Nephron (organoid): ENCODE measurements around the gene UHMK1.

Experiments
- H3K27ac Mint-ChIP-seq, 3 experiments: 2 replicates each; pipeline ENCODE4 v1.8.0; 2020; ENCODE audit warnings: mixed read lengths in 3 of 3, mild to moderate bottlenecking in 2 of 3, moderate library complexity in 1 of 3
- H3K27me3 Mint-ChIP-seq: 2 replicates; pipeline ENCODE4 v1.8.0; 2021; ENCODE audit warnings: low read depth, mild to moderate bottlenecking, moderate library complexity, mixed read lengths
- H3K36me3 Mint-ChIP-seq: 2 replicates; pipeline ENCODE4 v1.8.0; 2020; ENCODE audit warnings: low read depth, mixed read lengths
- H3K4me1 Mint-ChIP-seq: 2 replicates; pipeline ENCODE4 v1.8.0; 2020; ENCODE audit warnings: mixed read lengths
- H3K4me3 Mint-ChIP-seq, 3 experiments: 2 replicates each; pipeline ENCODE4 v1.8.0; 2020; ENCODE audit warnings: mild to moderate bottlenecking in 3 of 3, mixed read lengths in 3 of 3, moderate library complexity in 2 of 3
- H3K9me3 Mint-ChIP-seq: 2 replicates; pipeline ENCODE4 v1.8.0; 2020; ENCODE audit warnings: mixed read lengths
- CTCF ChIP-seq, 3 experiments: fragments of 200-600 bp; sonication (generic); IDR thresholded peaks; one replicate each; pipeline ENCODE4 v1.5.0; 2021; ENCODE audit warnings: antibody characterized with exemption in 3 of 3; ENCODE audit not compliant: unreplicated experiment in 3 of 3

The UHMK1 gene

GRCh38 chr1:162554258-162554657 lies 56.6 kb downstream of the UHMK1 start:
- H3K4me1 Mint-ChIP-seq = no peaks in the 10 kb centered on the region

GRCh38 chr1:162557536-162557935 lies 59.9 kb downstream of the UHMK1 start:
- H3K27ac Mint-ChIP-seq = no peak overlapping the region
- H3K9me3 Mint-ChIP-seq = no peaks in the 10 kb centered on the region
- no peaks in the 10 kb centered on the region for H3K27me3 Mint-ChIP-seq
- peaks cover 19% of the 10 kb centered on the region for H3K4me1 Mint-ChIP-seq
- H3K36me3 Mint-ChIP-seq = no peaks in the 10 kb centered on the region
- no peak for TF ChIP-seq CTCF (IDR thresholded peaks at IDR 0.05; ENCODE audit: unreplicated experiment in 3 of 3)
- H3K4me3 Mint-ChIP-seq = no peak overlapping the region

More at GRCh38 chr1:162554258-162554657, 56.6 kb downstream of the UHMK1 start:
- Mint-ChIP-seq H3K9me3 (no peaks in the 10 kb centered on the region), H3K27me3 (no peaks in the 10 kb centered on the region), H3K4me3 (no peak overlapping the region), H3K36me3 (no peaks in the 10 kb centered on the region), H3K27ac (no peak overlapping the region)
- TF ChIP-seq CTCF (IDR thresholded peaks at IDR 0.05; ENCODE audit: unreplicated experiment in 3 of 3) = no peak

GRCh38 chr1:162560303-162561036 lies 62.9 kb downstream of the UHMK1 start:
- Mint-ChIP-seq H3K36me3 (no peaks in the 10 kb centered on the region), H3K4me3 (peak overlapping the region; percentile 86 to 93 (median 91))

GRCh38 chr1:162561037-162561615 lies 63.5 kb downstream of the UHMK1 start:
- no peak for TF ChIP-seq CTCF (IDR thresholded peaks at IDR 0.05; ENCODE audit: unreplicated experiment in 3 of 3)
- H3K4me1 Mint-ChIP-seq = peaks cover 42% of the 10 kb centered on the region
- peak overlapping the region; percentile 86 to 93 (median 91) for H3K4me3 Mint-ChIP-seq
- H3K36me3 Mint-ChIP-seq = no peaks in the 10 kb centered on the region
- no peaks in the 10 kb centered on the region for H3K9me3 Mint-ChIP-seq
- H3K27me3 Mint-ChIP-seq = no peaks in the 10 kb centered on the region
- H3K27ac Mint-ChIP-seq = peak overlapping the region; percentile 93 to 98 (median 96)

More at GRCh38 chr1:162560303-162561036, 62.9 kb downstream of the UHMK1 start:
- H3K4me1 Mint-ChIP-seq = peaks cover 42% of the 10 kb centered on the region
- no peaks in the 10 kb centered on the region for H3K27me3 Mint-ChIP-seq
- H3K9me3 Mint-ChIP-seq = no peaks in the 10 kb centered on the region
- TF ChIP-seq CTCF (IDR thresholded peaks at IDR 0.05; ENCODE audit: unreplicated experiment in 3 of 3) = no peak
- peak overlapping the region; percentile 93 to 98 (median 96) for H3K27ac Mint-ChIP-seq

- peak within 1 kb of the TSS; percentile 86 to 93 (median 91) for H3K4me3 Mint-ChIP-seq
- TF ChIP-seq CTCF (IDR thresholded peaks at IDR 0.05; ENCODE audit: unreplicated experiment in 3 of 3) = no peak
Measured at GRCh38 chr1:162561616-162562469, 64.2 kb downstream of the UHMK1 start, which contains the start of gene UAP1. Gene UAP1, plus strand, starts transcription at chr1:162561722. Its CDS starts 4,347 bp downstream, at chr1:162566069.

More at GRCh38 chr1:162561616-162562469, 64.2 kb downstream of the UHMK1 start, which contains the start of gene UAP1:
- Mint-ChIP-seq H3K27me3 (no peaks in the 10 kb centered on the region), H3K9me3 (no peaks in the 10 kb centered on the region), H3K4me1 (peaks cover 42% of the 10 kb centered on the region), H3K27ac (peak within 1 kb of the TSS; percentile 93 to 98 (median 96)), H3K36me3 (peaks cover 2% of the 10 kb centered on the region)
